HG03442 (cell line): ENCODE results near the gene DDX1.

ENCODE experiments used
- ATAC-seq: cut with Tn5 transposase; IDR thresholded peaks from one replicate; pipeline ENCODE4 v1.9.1; 2021; ENCODE audit warnings: mild to moderate bottlenecking, moderate library complexity; ENCODE audit not compliant: unreplicated experiment

Gene DDX1

DNA sequence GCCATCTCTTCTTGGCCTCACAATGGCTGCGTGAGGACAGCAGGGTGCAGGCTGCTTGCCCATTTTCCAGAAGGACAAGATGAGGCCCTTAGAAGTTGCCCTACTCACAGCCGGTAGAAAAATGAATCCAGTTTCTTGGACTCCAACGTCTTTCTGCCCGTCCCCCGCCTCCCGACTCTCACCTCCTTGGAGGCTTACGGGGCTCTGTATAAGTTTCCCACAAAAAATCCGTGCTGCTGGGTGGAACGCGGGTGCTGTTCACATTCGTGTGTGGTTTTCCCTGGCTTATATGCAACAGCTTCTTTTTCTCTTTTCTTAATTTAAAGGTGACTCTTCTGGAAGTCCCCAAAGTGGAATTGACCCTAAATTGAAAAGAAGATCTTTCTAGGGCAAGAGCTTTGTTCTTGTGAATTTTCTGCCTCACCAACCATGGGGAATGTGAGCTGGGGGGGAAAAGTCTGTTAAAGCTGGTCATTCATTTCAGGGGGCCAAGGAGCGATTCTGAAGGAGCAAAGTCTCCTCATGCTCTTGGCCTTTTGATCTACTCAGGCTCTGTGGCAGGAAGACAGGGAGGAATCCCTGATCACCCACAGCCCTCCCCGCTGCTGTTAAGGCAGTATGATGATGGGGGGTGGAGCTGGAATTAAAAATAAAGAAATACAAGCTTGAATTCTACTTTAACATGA lies 51.3 kb downstream of the DDX1 start:
- no peak for ATAC-seq

DNA sequence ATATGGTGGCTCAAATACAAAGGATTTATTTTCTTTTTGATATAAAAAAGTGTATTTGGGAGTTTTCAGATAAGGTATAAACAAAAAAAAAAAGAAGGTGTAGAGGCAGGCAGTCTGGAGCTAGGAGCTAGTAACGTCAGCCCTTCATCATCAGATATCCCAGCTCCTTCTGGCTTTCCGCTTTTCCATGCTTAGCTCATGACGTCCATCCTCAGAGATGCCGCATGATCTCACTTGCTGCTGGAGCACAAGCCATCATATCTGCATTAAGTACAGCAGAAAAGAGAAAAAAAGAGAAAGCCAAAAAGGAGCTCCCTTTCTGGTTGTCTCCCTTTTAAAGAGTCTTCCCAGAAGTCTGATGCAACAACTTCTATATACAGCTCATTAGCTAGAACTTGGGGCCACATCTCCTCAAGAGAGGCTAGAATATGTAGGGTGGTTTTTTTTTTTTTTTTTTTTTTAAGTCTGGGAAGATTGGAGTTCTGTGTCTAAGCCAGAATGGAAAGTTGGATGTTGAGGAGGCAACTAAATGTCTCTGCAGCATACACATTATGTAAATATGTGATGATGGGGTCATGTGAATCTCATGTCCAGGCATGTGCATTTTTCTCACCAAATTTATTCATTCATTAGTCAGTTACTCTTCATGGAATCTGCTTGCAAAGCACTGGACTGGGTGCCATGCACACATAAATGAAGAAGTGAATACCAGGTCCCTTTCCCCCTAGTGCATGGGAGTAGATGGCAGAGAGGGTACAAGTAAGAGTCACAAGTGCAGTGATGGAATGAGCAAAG lies 52.3 kb downstream of the DDX1 start:
- no peak for ATAC-seq

- ATAC-seq = no peak
Measured at GRCh38 chr2:15645300-15645699, 53.6 kb downstream of the DDX1 start.

- ATAC-seq = no peak
Measured at GRCh38 chr2:15645720-15646385, 54.2 kb downstream of the DDX1 start.

GRCh38 chr2:15646661-15647060 lies 55.0 kb downstream of the DDX1 start:
- no peak for ATAC-seq

DNA sequence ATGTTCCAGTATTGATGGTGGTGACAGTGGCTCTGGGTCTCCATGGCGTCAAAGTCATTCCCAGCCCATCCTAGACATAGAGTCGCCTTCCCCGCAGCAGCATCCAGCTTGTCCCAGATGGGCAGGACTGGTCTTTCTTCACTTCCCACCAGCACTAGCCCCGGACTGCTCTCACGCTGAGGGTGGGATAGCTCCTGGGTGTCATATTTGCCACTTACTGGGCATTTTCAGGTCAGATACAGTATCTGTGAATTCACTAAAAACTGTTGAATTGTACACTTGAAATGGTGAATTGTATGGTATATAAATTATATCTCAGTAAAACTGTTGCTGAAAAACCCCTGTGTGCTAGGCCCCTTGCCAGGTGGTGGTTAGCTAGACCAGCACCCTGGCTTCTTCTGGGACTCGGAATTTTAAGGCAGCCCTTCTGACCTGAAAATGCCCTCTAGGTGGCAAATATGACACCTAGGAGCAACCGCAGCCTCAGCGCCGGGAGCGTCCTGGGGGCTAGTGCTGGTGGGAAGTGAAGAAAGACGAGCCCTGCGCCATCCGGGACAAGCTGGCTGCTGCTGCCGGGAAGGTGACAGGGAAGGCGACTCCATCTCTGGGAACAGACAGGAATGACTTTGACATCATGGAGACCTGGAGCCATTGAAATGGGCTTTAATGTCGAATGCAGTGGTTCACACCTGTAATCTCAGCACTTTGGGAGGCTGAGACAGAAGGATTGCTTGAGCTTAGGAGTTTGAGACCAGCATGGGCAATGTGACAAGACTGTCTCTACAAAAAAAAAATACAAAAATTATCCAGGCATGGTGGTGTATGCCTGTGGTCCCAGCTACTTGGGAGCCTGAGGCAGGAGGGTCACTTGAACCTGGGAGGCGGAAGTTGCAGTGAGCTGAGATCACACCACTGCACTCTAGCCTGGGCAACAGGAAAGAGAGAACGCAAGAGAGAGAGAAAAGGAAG lies 56.2 kb downstream of the DDX1 start:
- no peak for ATAC-seq

DNA sequence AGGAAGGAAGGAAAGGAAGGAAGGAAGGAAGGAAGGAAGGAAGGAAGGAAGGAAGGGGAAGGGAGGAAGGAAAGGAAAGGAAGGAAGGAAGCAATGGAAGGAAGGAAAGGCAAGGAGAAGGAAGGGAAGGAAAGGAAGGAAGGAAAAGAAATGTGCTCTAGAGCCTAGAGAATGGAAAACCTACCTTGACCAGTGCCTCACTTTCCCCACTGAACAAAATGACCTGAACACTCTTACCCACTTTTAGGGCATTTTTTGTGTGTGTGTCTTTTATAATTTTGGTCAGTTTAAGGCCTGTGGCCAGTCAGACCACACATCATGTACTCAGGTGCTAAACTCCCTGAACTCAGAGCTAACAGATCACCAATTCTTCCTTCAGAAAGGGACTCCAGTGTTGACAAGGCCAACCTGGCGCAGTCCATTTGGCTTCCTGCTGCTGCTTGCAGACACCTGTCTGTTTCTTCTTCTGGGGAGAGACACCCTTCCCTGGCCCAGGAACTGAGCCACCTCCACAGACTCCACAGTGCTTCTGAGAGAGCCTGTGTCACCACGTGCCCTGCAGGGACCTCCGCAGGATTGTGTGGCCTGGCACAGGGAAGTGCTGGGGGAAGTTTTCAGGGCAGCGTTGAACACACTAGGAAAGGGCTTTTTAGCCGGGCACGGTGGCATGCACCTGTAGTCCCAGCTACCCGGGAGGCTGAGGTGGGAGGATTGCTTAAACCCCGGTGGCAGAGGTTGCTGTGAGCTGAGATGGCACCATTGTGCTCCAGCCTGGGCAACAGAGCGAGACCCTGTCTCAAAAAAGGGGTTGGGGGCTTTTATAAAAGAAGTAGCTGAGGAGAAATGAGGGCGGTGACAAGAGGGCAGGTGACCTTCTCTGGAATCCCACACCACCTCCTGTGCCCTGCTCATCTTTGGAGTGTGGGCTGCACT lies 57.2 kb downstream of the DDX1 start:
- ATAC-seq = no peak

DNA sequence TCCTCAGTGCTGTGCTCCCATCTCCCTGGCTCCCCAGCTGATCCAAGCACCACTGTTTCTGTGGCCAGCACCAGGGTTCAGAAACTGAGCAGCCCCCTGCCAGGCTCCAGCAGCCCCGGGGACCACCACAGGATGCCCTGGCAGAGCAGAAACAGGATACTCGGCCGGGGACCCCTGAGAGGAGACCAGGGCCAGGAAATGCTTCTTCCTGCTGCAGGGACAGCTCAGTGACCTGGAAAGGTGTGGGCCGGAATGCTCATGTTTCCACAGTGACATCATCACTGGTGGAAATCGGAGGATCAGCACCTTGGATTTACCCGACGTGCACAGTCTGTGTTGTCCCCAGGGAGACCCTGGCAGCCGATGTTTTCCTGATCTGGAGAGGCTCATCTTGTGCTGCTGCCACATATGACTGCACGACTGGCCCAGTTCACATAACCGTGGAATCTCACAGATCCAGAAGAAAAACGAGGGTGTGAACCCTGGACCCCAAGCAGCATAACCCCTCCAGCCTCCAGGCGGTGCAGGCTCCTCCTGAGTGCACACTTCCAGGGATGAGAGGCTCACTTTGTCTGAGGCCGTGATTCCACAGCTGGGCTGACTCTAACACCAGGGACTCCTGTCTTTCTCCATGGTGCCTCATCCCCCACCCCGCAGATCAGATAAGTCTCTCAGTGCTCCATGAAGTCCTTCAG lies 58.0 kb downstream of the DDX1 start:
- ATAC-seq = no peak

GRCh38 chr2:15650616-15651366 lies 59.1 kb downstream of the DDX1 start:
- no peak for ATAC-seq

DNA sequence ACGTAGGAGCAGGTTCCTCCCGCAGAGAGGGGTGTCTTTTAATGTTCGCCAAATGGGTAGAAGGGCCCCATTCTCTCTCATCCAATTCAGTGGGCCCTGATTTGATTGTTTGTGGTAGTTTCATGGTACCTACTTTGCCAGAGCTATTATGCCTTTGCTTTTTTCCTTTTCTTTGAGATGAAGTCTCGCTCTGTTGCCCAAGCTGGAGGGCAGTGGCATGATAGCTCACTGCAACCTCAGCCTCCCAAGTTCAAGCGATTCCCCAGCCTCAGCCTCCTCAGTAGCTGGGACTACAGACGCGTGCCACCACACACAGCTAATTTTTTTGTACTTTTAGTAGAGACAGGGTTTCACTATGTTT lies 59.7 kb downstream of the DDX1 start:
- no peak for ATAC-seq

- no peak for ATAC-seq
Measured at GRCh38 chr2:15652252-15652651, 60.6 kb downstream of the DDX1 start.

DNA sequence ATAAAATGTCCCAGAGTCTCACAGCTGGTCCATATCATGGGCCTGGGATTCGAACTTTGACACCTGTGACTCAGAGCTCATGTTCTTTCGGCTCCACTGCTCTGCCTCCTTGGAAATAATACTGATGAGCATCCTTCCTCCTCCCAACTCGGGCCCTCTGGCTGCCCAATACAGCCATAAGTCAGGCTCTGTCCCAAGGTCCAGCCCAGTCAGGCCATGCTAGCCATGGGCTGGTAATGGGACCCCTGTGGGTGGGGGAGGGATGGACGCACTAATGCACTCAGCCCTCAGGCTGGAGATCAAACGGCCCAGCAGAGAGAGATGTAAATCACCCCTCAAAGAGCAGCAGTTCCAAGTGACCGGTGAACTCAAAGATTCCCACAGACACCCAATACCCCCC lies 61.1 kb downstream of the DDX1 start:
- ATAC-seq = no peak

DNA sequence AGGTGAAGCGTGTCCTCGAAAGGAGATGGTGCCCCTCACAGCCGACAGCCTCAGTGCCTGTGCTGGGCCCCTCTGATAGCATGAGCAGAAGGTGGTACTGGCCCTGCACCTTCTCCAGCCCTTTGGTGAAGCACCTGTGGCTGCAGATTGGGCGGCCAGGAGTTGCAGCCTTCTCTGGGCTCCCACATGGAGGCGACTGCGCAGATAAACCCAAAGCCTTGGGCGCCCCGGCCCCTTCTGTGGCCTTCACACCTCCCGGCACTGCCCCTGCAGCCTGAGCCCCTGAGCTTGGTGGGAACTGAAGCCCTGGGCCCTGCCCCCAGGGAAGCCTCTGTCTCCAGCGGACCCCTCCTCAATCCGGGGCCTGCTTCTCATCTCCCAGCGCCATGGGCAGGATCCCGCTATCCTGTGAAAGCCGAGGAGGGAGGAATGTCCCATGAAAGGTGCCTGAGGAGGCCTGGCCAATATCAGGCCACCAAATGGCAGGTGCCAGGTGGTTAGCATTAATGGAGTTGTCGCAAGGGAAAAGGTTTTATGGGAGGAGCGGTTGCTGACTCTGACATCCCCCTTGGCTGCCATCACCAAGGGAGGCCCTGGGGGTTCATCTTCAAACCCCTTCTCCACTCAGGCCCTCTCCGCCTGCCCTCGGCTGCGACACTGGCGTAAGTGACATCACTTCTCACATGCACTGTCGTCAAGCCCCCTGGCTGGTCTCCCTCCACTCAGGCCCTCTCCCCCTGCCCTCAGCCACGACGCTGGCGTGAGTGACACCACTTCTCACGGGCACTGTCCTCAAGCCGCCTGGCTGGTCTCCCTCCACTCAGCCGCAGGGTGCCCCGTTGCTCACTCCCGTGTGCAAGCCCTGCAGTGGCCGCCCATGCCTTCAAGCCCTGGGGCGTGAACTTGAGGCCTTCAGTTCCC lies 62.4 kb downstream of the DDX1 start:
- ATAC-seq = no peak

DNA sequence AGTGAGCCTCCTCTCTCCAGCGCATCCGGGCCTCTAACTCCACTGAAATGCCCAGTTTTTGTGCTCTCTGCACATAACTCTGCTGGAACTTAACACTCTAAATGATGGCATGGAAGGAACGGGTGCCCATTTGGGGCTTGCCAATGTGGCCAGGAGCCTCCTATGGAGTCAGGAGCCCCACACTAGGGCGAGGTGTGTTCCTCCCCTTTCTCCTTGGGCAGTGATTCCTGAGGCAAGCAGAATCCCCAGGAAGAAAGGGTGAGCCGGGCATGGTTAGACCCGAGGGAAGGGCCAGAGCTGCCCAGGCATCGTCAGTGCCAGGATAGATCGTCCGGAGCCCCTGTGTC lies 63.0 kb downstream of the DDX1 start:
- ATAC-seq = no peak

DNA sequence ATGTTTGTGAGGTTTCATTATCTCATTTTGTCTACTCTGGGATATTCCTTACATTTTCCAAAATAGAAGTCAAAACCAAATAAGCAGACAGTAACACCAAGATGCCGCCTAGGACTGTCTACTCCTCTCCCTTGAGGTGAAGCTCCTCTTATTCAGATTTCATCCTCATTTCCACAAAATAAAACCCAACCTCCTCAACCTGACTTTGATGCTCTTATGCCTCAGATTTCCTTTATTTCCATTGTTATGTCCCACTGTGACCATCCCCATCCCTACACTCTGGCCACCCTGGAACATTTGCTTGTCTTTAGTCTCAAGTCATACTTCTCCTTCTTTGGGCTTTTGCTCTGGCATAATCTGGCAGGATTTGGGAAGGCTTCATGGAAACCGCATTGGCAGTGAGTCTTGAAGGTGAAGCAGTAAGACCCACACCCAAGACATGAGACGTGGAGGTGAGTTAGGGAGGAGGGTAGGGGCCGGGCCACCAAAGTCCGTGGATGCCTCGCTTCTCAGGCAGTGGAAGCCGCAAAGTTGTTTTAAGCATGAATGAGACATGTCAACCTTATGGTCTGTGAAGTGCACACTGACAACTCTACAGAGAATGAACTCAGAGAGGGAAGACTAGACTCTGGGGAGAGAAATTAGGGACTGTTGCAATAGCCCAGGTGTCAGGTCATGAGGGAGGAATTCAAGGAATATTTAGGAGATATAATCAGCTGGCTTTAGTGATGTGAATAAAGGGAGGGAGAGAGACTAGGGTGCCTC lies 63.6 kb downstream of the DDX1 start:
- ATAC-seq = no peak

- ATAC-seq = no peak
Measured at GRCh38 chr2:15656090-15656489, 64.4 kb downstream of the DDX1 start.

GRCh38 chr2:15657759-15658158 lies 66.1 kb downstream of the DDX1 start:
- ATAC-seq = no peak
